ENCODE data around the gene PKDCC. TPM values are rescaled to one million over a fixed set of nuclear protein-coding genes. Genes with fewer than 3 reads are reported as not detected.

Gene PKDCC, protein sequence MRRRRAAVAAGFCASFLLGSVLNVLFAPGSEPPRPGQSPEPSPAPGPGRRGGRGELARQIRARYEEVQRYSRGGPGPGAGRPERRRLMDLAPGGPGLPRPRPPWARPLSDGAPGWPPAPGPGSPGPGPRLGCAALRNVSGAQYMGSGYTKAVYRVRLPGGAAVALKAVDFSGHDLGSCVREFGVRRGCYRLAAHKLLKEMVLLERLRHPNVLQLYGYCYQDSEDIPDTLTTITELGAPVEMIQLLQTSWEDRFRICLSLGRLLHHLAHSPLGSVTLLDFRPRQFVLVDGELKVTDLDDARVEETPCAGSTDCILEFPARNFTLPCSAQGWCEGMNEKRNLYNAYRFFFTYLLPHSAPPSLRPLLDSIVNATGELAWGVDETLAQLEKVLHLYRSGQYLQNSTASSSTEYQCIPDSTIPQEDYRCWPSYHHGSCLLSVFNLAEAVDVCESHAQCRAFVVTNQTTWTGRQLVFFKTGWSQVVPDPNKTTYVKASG
- 2.2 and 9.7 TPM in 2 replicates for total RNA-seq

GRCh38 chr2:42047488-42048298 is at the start of gene PKDCC:
TSS of gene PKDCC (plus strand) at chr2:42048021. CDS start at chr2:42048200, 179 bp downstream.

Other genes starting within 250 kb of the PKDCC start
- gene EML4, start 121.3 kb downstream of the PKDCC start, total RNA-seq, result 23.1 and 23.5 TPM in 2 replicates

All from endothelial cell of coronary artery (primary cell).